CD14-positive monocyte (primary cell): ENCODE measurements around the gene ZFPM1. TPM values are rescaled to one million over a fixed set of nuclear protein-coding genes. Genes with fewer than 3 reads are reported as not detected.

Experiments
- DNase-seq, 3 donors: peaks; one replicate each; pipeline ENCODE4 v3.0.0-alpha.2; 2011 to 2022
- H2AFZ ChIP-seq: 2 replicates; pipeline ENCODE4 v1.6.0; 2012; ENCODE audit warnings: mild to moderate bottlenecking, low read depth, low read length, inconsistent platforms; ENCODE audit not compliant: insufficient read depth, poor library complexity, severe bottlenecking
- H3K27ac ChIP-seq, 2 donors: 1 replicate in 1 of 2; 2 replicates in 1 of 2; pipeline ENCODE4 v1.5.1; 2012 to 2013; ENCODE audit warnings: low read length in 2 of 2, control low read depth in 1 of 2, inconsistent platforms in 1 of 2, low read depth in 1 of 2, mild to moderate bottlenecking in 1 of 2
- H3K27me3 ChIP-seq, 2 donors: one replicate each; pipeline versions ENCODE4 v1.6.0 to v1.6.1; 2011 to 2013; ENCODE audit warnings: low read length in 2 of 2; ENCODE audit not compliant: control insufficient read depth in 2 of 2, insufficient read depth in 2 of 2
- H3K36me3 ChIP-seq, 2 donors: replicated peaks in 1 of 2; 1 replicate in 1 of 2; 2 replicates in 1 of 2; pipeline versions ENCODE4 v1.5.1 to v1.6.1; 2012 to 2013; ENCODE audit warnings: low read length in 2 of 2, control low read depth in 1 of 2, inconsistent platforms in 1 of 2, mild to moderate bottlenecking in 1 of 2; ENCODE audit not compliant: insufficient read depth in 2 of 2, control insufficient read depth in 1 of 2
- H3K4me1 ChIP-seq, 2 donors: 1 replicate in 1 of 2; 2 replicates in 1 of 2; pipeline versions ENCODE4 v1.5.1 to v1.6.1; 2012 to 2013; ENCODE audit warnings: low read length in 2 of 2, control low read depth in 1 of 2, inconsistent platforms in 1 of 2, mild to moderate bottlenecking in 1 of 2, moderate library complexity in 1 of 2; ENCODE audit not compliant: insufficient read depth in 2 of 2, control insufficient read depth in 1 of 2
- H3K4me2 ChIP-seq: replicated peaks from 2 replicates; pipeline ENCODE3; 2012; ENCODE audit warnings: low read length, moderate library complexity, mild to moderate bottlenecking; ENCODE audit not compliant: poor library complexity, severe bottlenecking; ENCODE audit errors: extremely low read depth
- H3K4me3 ChIP-seq, 3 experiments: fragments of 200-600 bp in 1 of 3; sonication (generic) in 1 of 3; replicated peaks in 1 of 3; 1 replicate in 2 of 3; 2 replicates in 1 of 3; pipeline ENCODE4 v1.5.1; 2011 to 2013; ENCODE audit warnings: low read length in 3 of 3, mild to moderate bottlenecking in 3 of 3, control low read depth in 2 of 3, low read depth in 2 of 3, inconsistent platforms in 1 of 3, moderate library complexity in 1 of 3
- H3K79me2 ChIP-seq: 2 replicates; pipeline ENCODE4 v1.6.0; 2012; ENCODE audit warnings: mild to moderate bottlenecking, control low read depth, inconsistent platforms, low read length, moderate library complexity; ENCODE audit not compliant: insufficient read depth
- H3K9ac ChIP-seq: 2 replicates; pipeline ENCODE4 v1.6.0; 2017; ENCODE audit warnings: low read length, mild to moderate bottlenecking; ENCODE audit not compliant: insufficient read depth, poor library complexity, severe bottlenecking
- H3K9me3 ChIP-seq, 2 donors: replicated peaks in 1 of 2; 1 replicate in 1 of 2; 2 replicates in 1 of 2; pipeline versions ENCODE4 v1.5.1 to v1.6.1; 2012 to 2013; ENCODE audit warnings: low read length in 2 of 2, control low read depth in 1 of 2; ENCODE audit not compliant: control insufficient read depth in 1 of 2, insufficient read depth in 1 of 2
- H4K20me1 ChIP-seq: 2 replicates; pipeline ENCODE4 v1.6.0; 2012; ENCODE audit warnings: mild to moderate bottlenecking, low read length, control low read depth, moderate library complexity; ENCODE audit not compliant: insufficient read depth
- H3K27ac Mint-ChIP-seq, 7 donors: one replicate each; pipeline ENCODE4 v1.8.0; 2020; ENCODE audit warnings: mild to moderate bottlenecking in 7 of 7, mixed read lengths in 7 of 7, moderate library complexity in 6 of 7, inconsistent platforms in 2 of 7
- H3K27me3 Mint-ChIP-seq, 3 donors: one replicate each; pipeline ENCODE4 v1.8.0; 2021 to 2022; ENCODE audit warnings: low read depth in 3 of 3, mild to moderate bottlenecking in 3 of 3, mixed read lengths in 3 of 3, moderate library complexity in 3 of 3, inconsistent platforms in 1 of 3
- H3K36me3 Mint-ChIP-seq, 2 donors: one replicate each; pipeline ENCODE4 v1.8.0; 2020; ENCODE audit warnings: mixed read lengths in 2 of 2, inconsistent platforms in 1 of 2, mild to moderate bottlenecking in 1 of 2
- H3K4me1 Mint-ChIP-seq: one replicate; pipeline ENCODE4 v1.8.0; 2020; ENCODE audit warnings: mild to moderate bottlenecking, mixed read lengths
- H3K4me3 Mint-ChIP-seq, 2 donors: one replicate each; pipeline ENCODE4 v1.8.0; 2020; ENCODE audit warnings: mild to moderate bottlenecking in 2 of 2, mixed read lengths in 2 of 2, moderate library complexity in 1 of 2
- H3K9me3 Mint-ChIP-seq, 7 donors: one replicate each; pipeline ENCODE4 v1.8.0; 2020 to 2022; ENCODE audit warnings: mixed read lengths in 7 of 7, mild to moderate bottlenecking in 6 of 7, moderate library complexity in 6 of 7, inconsistent platforms in 2 of 7
- WGBS: methylation state at CpG from one replicate; pipeline ENCODE4 v1.1.5; 2013; ENCODE audit warnings: missing lambda C conversion rate; ENCODE audit not compliant: insufficient coverage; 5-methylcytosine and 5-hydroxymethylcytosine counted together
- intact Hi-C, 2 donors: fragments of 100-400 bp; cut with micrococcal nuclease; formaldehyde crosslinking; loops; one replicate each; pipeline versions ENCODE4 v1.15.0 to v1.15.1; 2023
- polyA plus RNA-seq, 3 donors: library from polyadenylated mRNA; depleted of rRNA in 1 of 3; unstranded in 2 of 3; stranded (reverse) in 1 of 3; fragments of 300-500 nt in 2 of 3; fragments of >200 nt in 1 of 3; fragmentation: Illumina TruSeq in 2 of 3; gene quantifications; 1 replicate in 2 of 3; 2 replicates in 1 of 3; pipeline ENCODE4 v1.2.3, GENCODE V29; 2012 to 2021
- TF ChIP-seq, protein P1 (sequence below): fragments of 200-600 bp; IDR thresholded peaks from one replicate; pipeline ENCODE4 v1.8.0; 2022; ENCODE audit warnings: antibody characterized with exemption, mild to moderate bottlenecking

ZFPM1 gene
- polyA plus RNA-seq, 3 donors, result 0.04 to 0.19 (median 0.12) TPM

DNA sequence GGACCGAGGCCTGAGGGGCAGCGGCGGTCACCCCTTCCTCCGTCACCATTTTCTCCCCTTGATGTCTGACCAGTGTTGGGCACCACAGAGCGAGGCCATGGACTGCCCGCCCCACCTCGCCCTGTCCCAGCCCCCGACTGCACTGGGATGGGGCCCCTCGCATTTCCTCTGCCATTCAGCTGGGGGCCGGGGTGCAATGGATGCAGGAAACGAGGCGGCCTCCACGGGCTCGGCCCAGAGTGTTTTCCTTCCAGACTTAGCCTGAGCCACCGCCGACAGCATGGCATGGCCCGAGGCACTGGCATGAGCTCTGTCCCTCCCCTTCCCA is 72.5 kb downstream of the ZFPM1 start:
- intact Hi-C loops, result loop anchor here in 1 of 2 donors (5.0 kb wide), 1 partner anchor 83 kb away; no protein-coding TSS in a partner anchor
- H3K36me3 Mint-ChIP-seq, result no peaks in the 10 kb centered on the region
- H3K4me1 ChIP-seq, result no peaks in the 10 kb centered on the region
- H3K9ac ChIP-seq, result no peak overlapping the region
- no peak for DNase-seq
- no peaks in the 10 kb centered on the region for H3K4me1 Mint-ChIP-seq
- no peak overlapping the region for H3K4me2 ChIP-seq
- 47% methylated on average over 5 of the region's 17 CpGs for WGBS
- TF ChIP-seq, protein P1, sequence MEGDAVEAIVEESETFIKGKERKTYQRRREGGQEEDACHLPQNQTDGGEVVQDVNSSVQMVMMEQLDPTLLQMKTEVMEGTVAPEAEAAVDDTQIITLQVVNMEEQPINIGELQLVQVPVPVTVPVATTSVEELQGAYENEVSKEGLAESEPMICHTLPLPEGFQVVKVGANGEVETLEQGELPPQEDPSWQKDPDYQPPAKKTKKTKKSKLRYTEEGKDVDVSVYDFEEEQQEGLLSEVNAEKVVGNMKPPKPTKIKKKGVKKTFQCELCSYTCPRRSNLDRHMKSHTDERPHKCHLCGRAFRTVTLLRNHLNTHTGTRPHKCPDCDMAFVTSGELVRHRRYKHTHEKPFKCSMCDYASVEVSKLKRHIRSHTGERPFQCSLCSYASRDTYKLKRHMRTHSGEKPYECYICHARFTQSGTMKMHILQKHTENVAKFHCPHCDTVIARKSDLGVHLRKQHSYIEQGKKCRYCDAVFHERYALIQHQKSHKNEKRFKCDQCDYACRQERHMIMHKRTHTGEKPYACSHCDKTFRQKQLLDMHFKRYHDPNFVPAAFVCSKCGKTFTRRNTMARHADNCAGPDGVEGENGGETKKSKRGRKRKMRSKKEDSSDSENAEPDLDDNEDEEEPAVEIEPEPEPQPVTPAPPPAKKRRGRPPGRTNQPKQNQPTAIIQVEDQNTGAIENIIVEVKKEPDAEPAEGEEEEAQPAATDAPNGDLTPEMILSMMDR, result no peak
- no peaks in the 10 kb centered on the region for H3K79me2 ChIP-seq
- no peaks in the 10 kb centered on the region for H3K9me3 ChIP-seq
- no peaks in the 10 kb centered on the region for H4K20me1 ChIP-seq
- no peak overlapping the region for H2AFZ ChIP-seq
- H3K27me3 ChIP-seq, result peaks cover 0 to 31% of the 10 kb centered on the region in 2 donors
- no peaks in the 10 kb centered on the region for H3K36me3 ChIP-seq
- H3K4me3 Mint-ChIP-seq, result no peak overlapping the region
- H3K4me3 ChIP-seq, result no peak overlapping the region
- no peak overlapping the region for H3K27ac ChIP-seq
- H3K27ac Mint-ChIP-seq, result no peak overlapping the region
- peaks cover 17 to 48% (median 25%) of the 10 kb centered on the region in 3 donors for H3K27me3 Mint-ChIP-seq
- H3K9me3 Mint-ChIP-seq, result peaks cover 0 to 5% (median 0%) of the 10 kb centered on the region in 7 donors

DNA sequence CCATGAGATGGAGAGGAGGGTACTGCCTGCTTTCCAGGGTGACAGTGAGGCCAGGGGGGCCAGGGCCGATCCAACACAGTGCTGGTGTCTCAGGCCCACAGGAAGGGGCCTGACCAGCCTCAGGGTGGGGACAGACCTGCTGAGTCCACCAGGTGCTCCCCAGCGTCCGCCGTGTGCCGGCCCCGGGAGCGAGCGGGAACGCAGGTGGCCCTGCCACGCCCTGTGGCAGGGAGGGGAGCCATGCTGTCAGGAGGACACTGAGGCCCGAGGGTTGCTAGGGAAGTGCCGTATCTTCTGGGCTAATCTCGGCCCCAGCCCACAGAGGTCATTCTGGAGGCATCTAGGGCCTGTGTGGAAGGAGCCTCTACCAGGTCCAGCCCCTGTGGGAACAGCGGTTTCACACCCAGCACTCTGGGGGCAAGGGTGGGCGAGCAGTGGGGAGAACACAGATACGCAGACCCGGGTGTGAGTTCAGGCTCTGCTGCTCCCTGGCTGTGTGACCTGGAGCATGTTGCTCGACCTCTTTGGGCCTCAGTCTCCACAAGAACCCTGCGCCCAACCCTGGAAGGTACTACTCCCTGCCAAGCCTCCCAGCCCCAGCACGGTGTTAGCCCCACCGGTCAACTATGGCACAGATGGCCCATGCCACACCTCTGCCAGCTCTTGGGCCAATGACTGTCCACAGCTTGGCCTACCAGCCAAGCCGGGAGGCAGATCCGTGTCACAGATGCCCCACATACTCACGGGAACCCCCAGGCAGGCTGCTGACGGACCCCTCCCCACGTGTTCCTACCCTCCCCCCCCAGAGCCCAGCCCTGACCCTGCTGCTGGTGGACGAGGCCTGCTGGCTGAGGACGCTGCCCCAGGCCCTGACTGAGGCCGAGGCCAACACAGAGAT is 73.2 kb downstream of the ZFPM1 start:
- Mint-ChIP-seq H3K27ac (no peak overlapping the region), H3K9me3 (peaks cover 0 to 2% (median 0%) of the 10 kb centered on the region in 7 donors), H3K4me1 (no peaks in the 10 kb centered on the region), H3K36me3 (no peaks in the 10 kb centered on the region), H3K4me3 (no peak overlapping the region), H3K27me3 (peaks cover 20 to 48% (median 25%) of the 10 kb centered on the region in 3 donors)
- TF ChIP-seq, protein P1, result no peak
- no peak overlapping the region for H3K27ac ChIP-seq
- H3K9ac ChIP-seq, result no peak overlapping the region
- no peaks in the 10 kb centered on the region for H3K4me1 ChIP-seq
- no peak for DNase-seq
- no peaks in the 10 kb centered on the region for H4K20me1 ChIP-seq
- no peaks in the 10 kb centered on the region for H3K9me3 ChIP-seq
- intact Hi-C loops, result loop anchor here in 1 of 2 donors (5.0 kb wide), 1 partner anchor 84 kb away; no protein-coding TSS in a partner anchor
- no peaks in the 10 kb centered on the region for H3K79me2 ChIP-seq
- no peak overlapping the region for H3K4me3 ChIP-seq
- peaks cover 0 to 31% of the 10 kb centered on the region in 2 donors for H3K27me3 ChIP-seq
- H3K4me2 ChIP-seq, result no peak overlapping the region
- WGBS, result 88% methylated on average over 25 of the region's 29 CpGs
- no peak overlapping the region for H2AFZ ChIP-seq
- no peaks in the 10 kb centered on the region for H3K36me3 ChIP-seq
